ENCODE data around the gene CES4A.

GRCh38 chr16:67011274-67011673, 22.9 kb downstream of the CES4A start:
- no peak for TF ChIP-seq CTCF (conservative IDR thresholded peaks at IDR 0.05; ENCODE audit: low read length)
- no peak for TF ChIP-seq EZH2phosphoT487 (IDR thresholded peaks at IDR 0.05; ENCODE audit: borderline replicate concordance)

Measured in Loucy (cell line).